ENCODE results near the gene PLCH1. TPM values are rescaled to one million over a fixed set of nuclear protein-coding genes. Genes with fewer than 3 reads are reported as not detected.

PLCH1 gene
- total and polyA plus RNA-seq, 2 experiments from 2014 or later, result 8.1 to 25.3 TPM

DNA sequence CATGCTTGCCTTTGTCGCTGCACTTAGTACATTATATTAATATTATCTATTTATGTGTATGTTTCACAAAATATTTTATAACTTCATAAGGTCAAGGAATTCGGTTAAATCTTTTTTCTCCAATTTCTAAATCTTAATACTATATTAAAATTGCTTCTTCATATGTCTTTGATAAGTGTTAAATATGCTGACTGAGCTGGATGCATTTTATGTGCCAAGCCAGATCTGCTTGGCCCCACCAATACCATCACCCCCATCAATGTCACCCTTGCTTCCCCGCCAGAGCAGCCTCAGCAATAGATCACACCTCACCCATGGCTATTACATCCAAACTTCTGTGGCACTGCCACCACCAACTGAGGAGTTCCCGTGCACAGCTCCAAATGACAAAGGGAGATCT is 287.3 kb downstream of the PLCH1 start:
- Mint-ChIP-seq H3K4me3 (no peak overlapping the region), H3K36me3 (ENCODE audit: low read depth) (no peaks in the 10 kb centered on the region), H3K27me3 (ENCODE audit: insufficient read depth, low read depth, poor library complexity) (no peaks in the 10 kb centered on the region), H3K4me1 (0 out of 3 replicates have a peak, but pooled peaks cover 3% of the 10 kb centered on the region), H3K27ac (no peak overlapping the region), H3K9me3 (no peaks in the 10 kb centered on the region)
- peaks cover 26% of the 10 kb centered on the region; the same call in 1 of the 2 replicates for H3K9me2 ChIP-seq (ENCODE audit: insufficient read depth)
- ATAC-seq (no peak), DNase-seq (ENCODE audit: low spot score) (no peak)
- H3K79me2 ChIP-seq (replicated peaks; ENCODE audit: insufficient read depth), result no peaks in the 10 kb centered on the region
- H4K20me1 ChIP-seq (replicated peaks; ENCODE audit: insufficient read depth), result no peaks in the 10 kb centered on the region
- H2AFZ ChIP-seq, result no peak overlapping the region
- H3K36me3 ChIP-seq (ENCODE audit: insufficient read depth), result no peaks in the 10 kb centered on the region
- H3K4me1 ChIP-seq (ENCODE audit: insufficient read depth), result no peaks in the 10 kb centered on the region
- TF ChIP-seq, protein P1, sequence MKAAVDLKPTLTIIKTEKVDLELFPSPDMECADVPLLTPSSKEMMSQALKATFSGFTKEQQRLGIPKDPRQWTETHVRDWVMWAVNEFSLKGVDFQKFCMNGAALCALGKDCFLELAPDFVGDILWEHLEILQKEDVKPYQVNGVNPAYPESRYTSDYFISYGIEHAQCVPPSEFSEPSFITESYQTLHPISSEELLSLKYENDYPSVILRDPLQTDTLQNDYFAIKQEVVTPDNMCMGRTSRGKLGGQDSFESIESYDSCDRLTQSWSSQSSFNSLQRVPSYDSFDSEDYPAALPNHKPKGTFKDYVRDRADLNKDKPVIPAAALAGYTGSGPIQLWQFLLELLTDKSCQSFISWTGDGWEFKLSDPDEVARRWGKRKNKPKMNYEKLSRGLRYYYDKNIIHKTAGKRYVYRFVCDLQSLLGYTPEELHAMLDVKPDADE (IDR thresholded peaks at IDR 0.05), result no peak
- TF ChIP-seq POLR2AphosphoS5 (IDR thresholded peaks at IDR 0.05; ENCODE audit: low read depth) (no peak), ZNF331 (CRISPR knock-in tag; IDR thresholded peaks at IDR 0.05; ENCODE audit: low read depth) (no peak), CREB1 (CRISPR knock-in tag; IDR thresholded peaks at IDR 0.05; ENCODE audit: low read depth) (no peak), JUNB (IDR thresholded peaks at IDR 0.05; ENCODE audit: unreplicated experiment) (no peak), EZH2phosphoT487 (IDR thresholded peaks at IDR 0.05; ENCODE audit: unreplicated experiment) (no peak), NANOG (IDR thresholded peaks at IDR 0.05; ENCODE audit: borderline replicate concordance) (no peak)
- H3K27me3 ChIP-seq (ENCODE audit: insufficient read depth), result no peaks in the 10 kb centered on the region
- no peaks in the 10 kb centered on the region for H3F3A ChIP-seq (replicated peaks; ENCODE audit: low read depth)
- H3K27ac ChIP-seq (ENCODE audit: low read depth), result no peak overlapping the region
- no peak overlapping the region for H3K4me3 ChIP-seq
- H3K4me2 ChIP-seq, result no peak overlapping the region

DNA sequence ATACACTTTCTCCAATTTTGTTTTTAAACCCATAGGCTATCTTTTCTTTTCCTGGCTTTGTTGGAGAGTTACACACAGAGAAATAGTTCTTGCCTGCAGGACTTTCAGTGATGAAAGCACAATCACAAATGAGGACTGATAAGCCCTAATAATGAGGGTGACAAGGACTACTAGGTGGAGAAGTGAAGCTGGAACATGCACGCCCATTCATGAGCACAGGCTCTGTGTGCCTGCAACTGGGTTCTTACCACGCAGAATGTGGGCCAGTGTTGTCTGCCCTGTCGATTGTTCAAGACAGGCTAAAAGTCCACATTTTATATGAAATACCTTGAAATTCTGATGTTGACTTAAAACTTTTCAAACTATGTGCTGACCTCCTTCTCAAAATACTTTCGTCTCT is 289.1 kb downstream of the PLCH1 start:
- Histone ChIP-seq H3K36me3 (ENCODE audit: insufficient read depth) (no peaks in the 10 kb centered on the region), H3K79me2 (replicated peaks; ENCODE audit: insufficient read depth) (no peaks in the 10 kb centered on the region), H3F3A (replicated peaks; ENCODE audit: low read depth) (no peaks in the 10 kb centered on the region), H3K4me3 (no peak overlapping the region), H3K4me2 (no peak overlapping the region), H4K20me1 (replicated peaks; ENCODE audit: insufficient read depth) (no peaks in the 10 kb centered on the region), H3K27me3 (ENCODE audit: insufficient read depth) (no peaks in the 10 kb centered on the region), H3K9me2 (ENCODE audit: insufficient read depth) (peaks cover 16% of the 10 kb centered on the region; the same call in 1 of the 2 replicates), H3K27ac (ENCODE audit: low read depth) (no peak overlapping the region), H3K4me1 (ENCODE audit: insufficient read depth) (no peaks in the 10 kb centered on the region), H2AFZ (no peak overlapping the region)
- H3K4me1 Mint-ChIP-seq, result 0 out of 3 replicates have a peak, but pooled peaks cover 3% of the 10 kb centered on the region
- no peak overlapping the region for H3K27ac Mint-ChIP-seq
- no peaks in the 10 kb centered on the region for H3K9me3 Mint-ChIP-seq
- H3K36me3 Mint-ChIP-seq (ENCODE audit: low read depth), result no peaks in the 10 kb centered on the region
- DNase-seq (ENCODE audit: low spot score) (no peak), ATAC-seq (no peak)
- H3K4me3 Mint-ChIP-seq, result no peak overlapping the region
- TF ChIP-seq CREB1 (CRISPR knock-in tag; IDR thresholded peaks at IDR 0.05; ENCODE audit: low read depth) (no peak), POLR2AphosphoS5 (IDR thresholded peaks at IDR 0.05; ENCODE audit: low read depth) (no peak), EZH2phosphoT487 (IDR thresholded peaks at IDR 0.05; ENCODE audit: unreplicated experiment) (no peak), STAT1 (IDR thresholded peaks at IDR 0.05; ENCODE audit: unreplicated experiment) (no peak), JUNB (IDR thresholded peaks at IDR 0.05; ENCODE audit: unreplicated experiment) (no peak)
- TF ChIP-seq, protein P1 (IDR thresholded peaks at IDR 0.05), result no peak
- TF ChIP-seq, protein P2, sequence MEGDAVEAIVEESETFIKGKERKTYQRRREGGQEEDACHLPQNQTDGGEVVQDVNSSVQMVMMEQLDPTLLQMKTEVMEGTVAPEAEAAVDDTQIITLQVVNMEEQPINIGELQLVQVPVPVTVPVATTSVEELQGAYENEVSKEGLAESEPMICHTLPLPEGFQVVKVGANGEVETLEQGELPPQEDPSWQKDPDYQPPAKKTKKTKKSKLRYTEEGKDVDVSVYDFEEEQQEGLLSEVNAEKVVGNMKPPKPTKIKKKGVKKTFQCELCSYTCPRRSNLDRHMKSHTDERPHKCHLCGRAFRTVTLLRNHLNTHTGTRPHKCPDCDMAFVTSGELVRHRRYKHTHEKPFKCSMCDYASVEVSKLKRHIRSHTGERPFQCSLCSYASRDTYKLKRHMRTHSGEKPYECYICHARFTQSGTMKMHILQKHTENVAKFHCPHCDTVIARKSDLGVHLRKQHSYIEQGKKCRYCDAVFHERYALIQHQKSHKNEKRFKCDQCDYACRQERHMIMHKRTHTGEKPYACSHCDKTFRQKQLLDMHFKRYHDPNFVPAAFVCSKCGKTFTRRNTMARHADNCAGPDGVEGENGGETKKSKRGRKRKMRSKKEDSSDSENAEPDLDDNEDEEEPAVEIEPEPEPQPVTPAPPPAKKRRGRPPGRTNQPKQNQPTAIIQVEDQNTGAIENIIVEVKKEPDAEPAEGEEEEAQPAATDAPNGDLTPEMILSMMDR (conservative IDR thresholded peaks at IDR 0.05; ENCODE audit: low read depth in 2 of 2), result no peak
- TF ChIP-seq, protein P3, sequence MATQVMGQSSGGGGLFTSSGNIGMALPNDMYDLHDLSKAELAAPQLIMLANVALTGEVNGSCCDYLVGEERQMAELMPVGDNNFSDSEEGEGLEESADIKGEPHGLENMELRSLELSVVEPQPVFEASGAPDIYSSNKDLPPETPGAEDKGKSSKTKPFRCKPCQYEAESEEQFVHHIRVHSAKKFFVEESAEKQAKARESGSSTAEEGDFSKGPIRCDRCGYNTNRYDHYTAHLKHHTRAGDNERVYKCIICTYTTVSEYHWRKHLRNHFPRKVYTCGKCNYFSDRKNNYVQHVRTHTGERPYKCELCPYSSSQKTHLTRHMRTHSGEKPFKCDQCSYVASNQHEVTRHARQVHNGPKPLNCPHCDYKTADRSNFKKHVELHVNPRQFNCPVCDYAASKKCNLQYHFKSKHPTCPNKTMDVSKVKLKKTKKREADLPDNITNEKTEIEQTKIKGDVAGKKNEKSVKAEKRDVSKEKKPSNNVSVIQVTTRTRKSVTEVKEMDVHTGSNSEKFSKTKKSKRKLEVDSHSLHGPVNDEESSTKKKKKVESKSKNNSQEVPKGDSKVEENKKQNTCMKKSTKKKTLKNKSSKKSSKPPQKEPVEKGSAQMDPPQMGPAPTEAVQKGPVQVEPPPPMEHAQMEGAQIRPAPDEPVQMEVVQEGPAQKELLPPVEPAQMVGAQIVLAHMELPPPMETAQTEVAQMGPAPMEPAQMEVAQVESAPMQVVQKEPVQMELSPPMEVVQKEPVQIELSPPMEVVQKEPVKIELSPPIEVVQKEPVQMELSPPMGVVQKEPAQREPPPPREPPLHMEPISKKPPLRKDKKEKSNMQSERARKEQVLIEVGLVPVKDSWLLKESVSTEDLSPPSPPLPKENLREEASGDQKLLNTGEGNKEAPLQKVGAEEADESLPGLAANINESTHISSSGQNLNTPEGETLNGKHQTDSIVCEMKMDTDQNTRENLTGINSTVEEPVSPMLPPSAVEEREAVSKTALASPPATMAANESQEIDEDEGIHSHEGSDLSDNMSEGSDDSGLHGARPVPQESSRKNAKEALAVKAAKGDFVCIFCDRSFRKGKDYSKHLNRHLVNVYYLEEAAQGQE (IDR thresholded peaks at IDR 0.05; ENCODE audit: unreplicated experiment), result no peak
- no peaks in the 10 kb centered on the region for H3K27me3 Mint-ChIP-seq (ENCODE audit: insufficient read depth, low read depth, poor library complexity)
